Tibial nerve (tissue), 4 donors: ENCODE results near the gene EED.

Source experiments
- EP300 ChIP-seq, 2 donors: sonication (generic); formaldehyde crosslinking; IDR thresholded peaks; one replicate each; pipeline ENCODE4 v1.6.1; 2017; ENCODE audit warnings: antibody characterized with exemption in 2 of 2, mild to moderate bottlenecking in 1 of 2
- TF ChIP-seq, protein P1 (sequence below), 5 experiments: fragments of 200-600 bp in 3 of 5; fragments of 450-650 bp in 2 of 5; sonication (generic) in 3 of 5; IDR thresholded peaks; one replicate each; pipeline ENCODE4 v1.5.1; 2016 to 2019; ENCODE audit warnings: antibody characterized with exemption in 5 of 5, mild to moderate bottlenecking in 3 of 5, moderate library complexity in 2 of 5

DNA sequence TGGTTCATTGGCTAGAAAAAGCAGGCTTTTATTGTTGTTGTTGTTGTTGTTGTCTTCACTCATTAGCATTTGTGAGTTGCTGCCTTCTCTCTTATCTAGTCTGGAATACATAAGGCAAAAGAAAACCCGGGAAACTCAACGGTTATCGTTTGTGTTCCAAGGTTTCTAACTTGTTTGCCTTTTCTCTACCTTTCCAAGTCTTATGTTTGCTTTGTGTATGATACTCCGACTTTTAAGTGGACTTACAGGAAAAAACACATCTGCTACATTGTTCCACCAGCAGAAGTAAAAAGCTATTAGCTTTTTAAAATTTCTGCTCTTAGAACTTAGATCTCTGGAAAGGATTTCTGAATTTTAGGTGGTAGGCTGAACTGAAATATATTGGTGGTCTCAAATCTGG lies 30.4 kb downstream of the EED start:
- TF ChIP-seq, protein P1, sequence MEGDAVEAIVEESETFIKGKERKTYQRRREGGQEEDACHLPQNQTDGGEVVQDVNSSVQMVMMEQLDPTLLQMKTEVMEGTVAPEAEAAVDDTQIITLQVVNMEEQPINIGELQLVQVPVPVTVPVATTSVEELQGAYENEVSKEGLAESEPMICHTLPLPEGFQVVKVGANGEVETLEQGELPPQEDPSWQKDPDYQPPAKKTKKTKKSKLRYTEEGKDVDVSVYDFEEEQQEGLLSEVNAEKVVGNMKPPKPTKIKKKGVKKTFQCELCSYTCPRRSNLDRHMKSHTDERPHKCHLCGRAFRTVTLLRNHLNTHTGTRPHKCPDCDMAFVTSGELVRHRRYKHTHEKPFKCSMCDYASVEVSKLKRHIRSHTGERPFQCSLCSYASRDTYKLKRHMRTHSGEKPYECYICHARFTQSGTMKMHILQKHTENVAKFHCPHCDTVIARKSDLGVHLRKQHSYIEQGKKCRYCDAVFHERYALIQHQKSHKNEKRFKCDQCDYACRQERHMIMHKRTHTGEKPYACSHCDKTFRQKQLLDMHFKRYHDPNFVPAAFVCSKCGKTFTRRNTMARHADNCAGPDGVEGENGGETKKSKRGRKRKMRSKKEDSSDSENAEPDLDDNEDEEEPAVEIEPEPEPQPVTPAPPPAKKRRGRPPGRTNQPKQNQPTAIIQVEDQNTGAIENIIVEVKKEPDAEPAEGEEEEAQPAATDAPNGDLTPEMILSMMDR (IDR thresholded peaks at IDR 0.05) = no peak
- TF ChIP-seq EP300 (IDR thresholded peaks at IDR 0.05) = no peak
